GM10847 (cell line): ENCODE data around the gene KCTD20.

Experiments
- POLR2A ChIP-seq: IDR thresholded peaks from 2 replicates; pipeline ENCODE4 v1.6.1; 2011; ENCODE audit not compliant: insufficient read length; ENCODE audit errors: extremely low read depth

Gene KCTD20

GRCh38 chr6:36487698-36488097 lies 44.9 kb downstream of the KCTD20 start:
- no peak for TF ChIP-seq POLR2A

GRCh38 chr6:36488221-36488620 lies 45.4 kb downstream of the KCTD20 start:
- TF ChIP-seq POLR2A, result no peak

- TF ChIP-seq POLR2A, result no peak
Observed at GRCh38 chr6:36489426-36489825, 46.6 kb downstream of the KCTD20 start.

GRCh38 chr6:36491378-36491965 lies 48.7 kb downstream of the KCTD20 start:
- TF ChIP-seq POLR2A, result no peak

- TF ChIP-seq POLR2A, result no peak
Observed at GRCh38 chr6:36492092-36492491, 49.3 kb downstream of the KCTD20 start.

- TF ChIP-seq POLR2A, result no peak
Observed at GRCh38 chr6:36492621-36493020, 49.8 kb downstream of the KCTD20 start.

GRCh38 chr6:36493319-36493718 lies 50.5 kb downstream of the KCTD20 start:
- no peak for TF ChIP-seq POLR2A

GRCh38 chr6:36493859-36494258 lies 51.1 kb downstream of the KCTD20 start:
- TF ChIP-seq POLR2A, result no peak

- TF ChIP-seq POLR2A, result no peak
Observed at GRCh38 chr6:36495086-36495485, 52.3 kb downstream of the KCTD20 start.

GRCh38 chr6:36499918-36500317 lies 57.1 kb downstream of the KCTD20 start:
- TF ChIP-seq POLR2A, result no peak

- TF ChIP-seq POLR2A, result no peak
Observed at GRCh38 chr6:36501686-36502085, 58.9 kb downstream of the KCTD20 start.

GRCh38 chr6:36504181-36504580 lies 61.4 kb downstream of the KCTD20 start:
- no peak for TF ChIP-seq POLR2A

- no peak for TF ChIP-seq POLR2A
Observed at GRCh38 chr6:36504982-36505381, 62.2 kb downstream of the KCTD20 start.

GRCh38 chr6:36505744-36506534 lies 63.1 kb downstream of the KCTD20 start:
- no peak for TF ChIP-seq POLR2A

GRCh38 chr6:36506611-36507010 lies 63.8 kb downstream of the KCTD20 start:
- no peak for TF ChIP-seq POLR2A

GRCh38 chr6:36508532-36508931 lies 65.7 kb downstream of the KCTD20 start:
- TF ChIP-seq POLR2A, result no peak

- no peak for TF ChIP-seq POLR2A
Observed at GRCh38 chr6:36510365-36510764, 67.6 kb downstream of the KCTD20 start.
